Activated T-helper 17 cell treated with anti-CD3 and anti-CD28 coated beads, Interleukin-2, amount 50 U/mL, for 72 hours (primary cell): ENCODE data around the gene ANXA11. TPM values are rescaled to one million over a fixed set of nuclear protein-coding genes. Genes with fewer than 3 reads are reported as not detected.
"Not testable (repeated sequence)": the region's sequence is repeated elsewhere in the genome, so short reads cannot be mapped to it uniquely, and the experiment has no call there.

Source experiments
- ATAC-seq: fragments of 150-1000 bp; cut with Tn5 transposase; replicated peaks from 2 replicates; pipeline ENCODE4 v1.10.0; 2021; ENCODE audit warnings: mild to moderate bottlenecking, moderate library complexity
- H3K27ac Mint-ChIP-seq: one replicate; pipeline ENCODE4 v1.8.0; 2022; ENCODE audit warnings: mixed read lengths
- H3K27me3 Mint-ChIP-seq: one replicate; pipeline ENCODE4 v1.8.0; 2022; ENCODE audit warnings: mixed read lengths
- H3K36me3 Mint-ChIP-seq: one replicate; pipeline ENCODE4 v1.8.0; 2022; ENCODE audit warnings: low read depth, mild to moderate bottlenecking, mixed read lengths
- H3K4me1 Mint-ChIP-seq: one replicate; pipeline ENCODE4 v1.8.0; 2022; ENCODE audit warnings: mixed read lengths
- H3K4me3 Mint-ChIP-seq: one replicate; pipeline ENCODE4 v1.8.0; 2022; ENCODE audit warnings: mild to moderate bottlenecking, mixed read lengths
- H3K9me3 Mint-ChIP-seq: one replicate; pipeline ENCODE4 v1.8.0; 2022; ENCODE audit warnings: mixed read lengths
- total RNA-seq, 2 donors: library from RNA; stranded (reverse); gene quantifications; one replicate each; pipeline ENCODE4 v1.2.3, GENCODE V29; 2022

ANXA11 gene
- total RNA-seq, 2 donors from 2014 or later, result 184 to 275 TPM

DNA sequence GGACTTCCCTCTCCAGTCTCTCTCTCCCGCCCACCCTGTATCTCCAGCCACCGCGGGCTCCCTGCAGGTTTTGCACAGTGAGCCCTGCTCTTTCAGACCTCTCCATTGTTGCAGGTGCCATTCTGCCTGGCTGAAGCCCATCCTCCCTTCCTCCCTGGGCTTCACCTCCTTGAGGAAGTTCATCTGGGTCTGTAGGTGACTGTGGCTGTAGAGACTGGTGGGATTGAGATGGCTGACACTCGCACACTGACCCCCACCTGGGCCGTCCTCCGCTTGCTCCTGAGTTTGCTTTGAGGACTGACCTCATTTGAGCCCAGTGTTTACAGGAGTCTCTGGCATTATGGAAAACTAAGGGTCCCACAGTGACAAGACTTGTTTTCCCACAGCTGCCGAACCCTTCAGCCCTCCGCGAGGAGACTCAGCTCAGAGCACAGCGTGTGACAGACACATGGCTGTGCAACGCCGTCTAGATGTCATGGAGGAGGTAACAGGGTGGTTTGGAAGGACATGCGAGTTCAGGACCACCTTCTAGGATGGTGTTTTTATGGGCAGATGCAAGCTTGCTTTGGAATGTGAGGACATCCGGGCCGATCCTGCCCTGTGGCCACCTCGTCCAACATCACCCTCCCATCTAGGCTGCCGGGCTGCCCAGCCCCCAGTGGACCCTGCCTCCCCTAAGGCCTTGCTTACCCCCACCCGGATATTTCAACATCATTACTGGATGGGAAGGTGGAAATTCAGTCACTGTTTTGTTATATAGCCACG, 63.5 kb downstream of the ANXA11 start:
- Mint-ChIP-seq H3K4me3 (no peak overlapping the region), H3K4me1 (peaks cover 18% of the 10 kb centered on the region), H3K9me3 (no peaks in the 10 kb centered on the region), H3K27ac (no peak overlapping the region), H3K36me3 (peaks cover 5% of the 10 kb centered on the region), H3K27me3 (peaks cover 21% of the 10 kb centered on the region)
- no peak for ATAC-seq

- Mint-ChIP-seq H3K4me1 (peaks cover 13% of the 10 kb centered on the region), H3K4me3 (no peak overlapping the region), H3K27me3 (peaks cover 21% of the 10 kb centered on the region), H3K36me3 (peaks cover 5% of the 10 kb centered on the region), H3K9me3 (no peaks in the 10 kb centered on the region), H3K27ac (no peak overlapping the region)
- no peak for ATAC-seq
These were observed 65.1 kb downstream of the ANXA11 start for GRCh38 chr10:80140251-80140650.

GRCh38 chr10:80139265-80139664, 66.1 kb downstream of the ANXA11 start:
- Mint-ChIP-seq H3K9me3 (no peaks in the 10 kb centered on the region), H3K4me3 (no peak overlapping the region), H3K4me1 (peaks cover 6% of the 10 kb centered on the region), H3K36me3 (no peaks in the 10 kb centered on the region), H3K27me3 (peaks cover 25% of the 10 kb centered on the region), H3K27ac (no peak overlapping the region)
- no peak for ATAC-seq

DNA sequence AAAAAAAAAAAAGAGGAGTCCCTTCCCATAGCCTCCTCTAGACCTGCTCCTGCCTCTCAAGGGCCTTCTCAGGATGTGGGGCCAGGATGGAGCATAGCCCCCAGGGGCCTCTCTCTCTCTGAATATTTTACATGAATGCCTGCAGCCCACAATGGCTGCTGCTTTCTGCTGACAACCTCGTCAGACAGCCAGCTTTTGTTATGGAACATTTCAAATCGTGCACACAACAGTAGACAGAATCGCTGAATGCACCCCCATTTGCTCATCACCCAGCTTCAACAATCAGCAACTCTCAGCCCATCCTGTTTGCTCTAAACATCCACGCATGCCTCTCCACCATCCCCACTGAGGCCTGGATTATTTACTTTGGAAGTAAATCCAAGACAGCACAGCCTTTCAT, 67.4 kb downstream of the ANXA11 start:
- no peaks in the 10 kb centered on the region for H3K9me3 Mint-ChIP-seq
- ATAC-seq, result no peak

DNA sequence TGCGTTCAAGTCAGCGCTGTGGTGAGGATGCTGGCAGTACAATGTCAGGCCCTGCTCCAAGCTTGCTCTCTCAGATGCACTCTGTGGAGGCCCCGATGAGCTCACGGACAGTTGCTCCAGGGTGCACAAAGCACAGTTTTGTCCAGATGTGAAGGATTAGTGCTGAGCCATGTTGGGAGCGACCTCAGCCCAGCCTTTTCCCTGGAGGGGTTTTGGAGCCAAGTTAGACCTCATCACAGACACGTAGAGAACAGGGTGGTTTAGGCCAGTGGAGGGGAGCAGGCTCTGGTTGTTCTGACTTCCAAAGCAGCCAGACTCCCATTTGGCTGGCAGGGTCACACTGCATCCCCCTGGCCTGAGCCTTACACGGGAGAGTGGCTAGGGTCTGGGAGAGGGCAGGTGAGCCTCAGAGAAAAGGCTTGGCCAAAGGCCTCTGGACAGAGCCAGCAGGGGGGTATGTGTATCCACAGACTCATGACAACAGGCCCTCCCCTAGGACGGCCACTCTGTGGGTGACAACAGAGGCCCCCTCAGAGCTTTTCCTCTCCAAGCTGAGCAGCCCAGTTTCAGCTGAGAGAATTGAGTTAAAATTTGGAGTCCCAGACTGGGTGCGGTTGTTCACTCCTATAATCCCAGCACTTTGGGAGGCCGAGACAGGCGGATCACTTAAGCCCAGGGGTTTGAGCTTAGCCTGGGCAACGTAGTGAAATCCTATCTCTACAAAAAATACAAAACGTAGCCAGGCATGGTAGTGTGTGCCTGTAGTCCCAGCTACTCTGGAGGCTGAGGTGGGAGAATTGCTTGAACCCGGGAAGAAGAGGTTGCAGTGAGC, 68.1 kb downstream of the ANXA11 start:
- Mint-ChIP-seq H3K4me1 (peaks cover 6% of the 10 kb centered on the region), H3K4me3 (no peak overlapping the region)
- no peak for ATAC-seq

More for the DNA sequence above, 67.4 kb downstream of the ANXA11 start:
- H3K4me1 Mint-ChIP-seq, result peaks cover 3% of the 10 kb centered on the region
- H3K27ac Mint-ChIP-seq, result no peak overlapping the region
- no peak overlapping the region for H3K4me3 Mint-ChIP-seq
- H3K27me3 Mint-ChIP-seq, result peaks cover 32% of the 10 kb centered on the region
- H3K36me3 Mint-ChIP-seq, result no peaks in the 10 kb centered on the region

DNA sequence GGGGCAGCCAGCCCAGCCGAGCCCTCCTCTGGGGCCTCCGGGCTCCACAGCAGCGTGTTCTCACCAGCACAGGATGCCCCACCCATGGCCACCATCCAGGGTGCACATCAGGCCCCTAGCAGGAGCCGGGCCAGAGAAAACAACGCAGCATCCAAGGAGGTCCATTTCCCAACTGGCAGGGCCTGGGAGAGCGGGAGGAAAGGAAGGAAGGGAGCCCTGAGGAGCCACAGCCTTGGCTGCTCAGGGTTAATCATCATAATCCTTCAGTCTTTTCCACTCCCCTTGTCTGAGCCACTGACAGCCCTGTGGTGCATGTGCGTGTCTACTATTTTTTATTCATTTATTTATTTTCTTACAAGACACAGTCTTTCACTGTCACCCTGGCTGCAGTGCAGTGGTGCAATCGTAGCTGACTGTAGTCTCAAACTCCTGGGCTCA, 69.2 kb downstream of the ANXA11 start:
- peaks cover 6% of the 10 kb centered on the region for H3K4me1 Mint-ChIP-seq
- H3K36me3 Mint-ChIP-seq, result no peaks in the 10 kb centered on the region
- H3K9me3 Mint-ChIP-seq, result no peaks in the 10 kb centered on the region
- H3K4me3 Mint-ChIP-seq, result no peak overlapping the region
- no peak for ATAC-seq
- peaks cover 37% of the 10 kb centered on the region for H3K27me3 Mint-ChIP-seq
- H3K27ac Mint-ChIP-seq, result no peak overlapping the region

More for the DNA sequence above, 68.1 kb downstream of the ANXA11 start:
- Mint-ChIP-seq H3K36me3 (no peaks in the 10 kb centered on the region), H3K27ac (no peak overlapping the region), H3K9me3 (no peaks in the 10 kb centered on the region), H3K27me3 (peaks cover 34% of the 10 kb centered on the region)

DNA sequence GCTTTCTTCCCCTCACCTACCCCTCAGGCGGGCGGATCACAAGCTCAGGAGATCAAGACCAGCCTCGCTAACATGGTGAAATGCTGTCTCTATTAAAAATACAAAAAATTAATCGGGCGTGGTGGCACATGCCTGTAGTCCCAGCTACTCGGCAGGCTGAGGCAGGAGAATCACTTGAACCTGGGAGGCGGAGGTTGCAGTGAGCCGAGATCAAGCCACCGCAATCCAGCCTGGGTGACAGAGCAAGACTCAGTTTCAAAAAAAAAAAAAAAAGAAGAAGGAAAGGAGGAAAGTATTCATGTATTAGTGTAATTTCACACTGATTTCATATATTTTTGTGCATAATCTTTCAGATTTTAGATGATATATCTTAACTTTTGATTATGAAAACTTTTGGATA, 71.7 kb downstream of the ANXA11 start:
- peaks cover 26% of the 10 kb centered on the region for H3K27me3 Mint-ChIP-seq
- H3K4me1 Mint-ChIP-seq, H3K4me3 Mint-ChIP-seq, H3K27ac Mint-ChIP-seq, H3K36me3 Mint-ChIP-seq, ATAC-seq, H3K9me3 Mint-ChIP-seq: not testable (repeated sequence)

GRCh38 chr10:80133206-80133605, 72.1 kb downstream of the ANXA11 start:
- no peak for ATAC-seq
- Mint-ChIP-seq H3K27me3 (peaks cover 24% of the 10 kb centered on the region), H3K36me3 (no peaks in the 10 kb centered on the region), H3K9me3 (no peaks in the 10 kb centered on the region), H3K4me1 (peaks cover 6% of the 10 kb centered on the region), H3K27ac (no peak overlapping the region), H3K4me3 (peak overlapping the region; percentile 3)

DNA sequence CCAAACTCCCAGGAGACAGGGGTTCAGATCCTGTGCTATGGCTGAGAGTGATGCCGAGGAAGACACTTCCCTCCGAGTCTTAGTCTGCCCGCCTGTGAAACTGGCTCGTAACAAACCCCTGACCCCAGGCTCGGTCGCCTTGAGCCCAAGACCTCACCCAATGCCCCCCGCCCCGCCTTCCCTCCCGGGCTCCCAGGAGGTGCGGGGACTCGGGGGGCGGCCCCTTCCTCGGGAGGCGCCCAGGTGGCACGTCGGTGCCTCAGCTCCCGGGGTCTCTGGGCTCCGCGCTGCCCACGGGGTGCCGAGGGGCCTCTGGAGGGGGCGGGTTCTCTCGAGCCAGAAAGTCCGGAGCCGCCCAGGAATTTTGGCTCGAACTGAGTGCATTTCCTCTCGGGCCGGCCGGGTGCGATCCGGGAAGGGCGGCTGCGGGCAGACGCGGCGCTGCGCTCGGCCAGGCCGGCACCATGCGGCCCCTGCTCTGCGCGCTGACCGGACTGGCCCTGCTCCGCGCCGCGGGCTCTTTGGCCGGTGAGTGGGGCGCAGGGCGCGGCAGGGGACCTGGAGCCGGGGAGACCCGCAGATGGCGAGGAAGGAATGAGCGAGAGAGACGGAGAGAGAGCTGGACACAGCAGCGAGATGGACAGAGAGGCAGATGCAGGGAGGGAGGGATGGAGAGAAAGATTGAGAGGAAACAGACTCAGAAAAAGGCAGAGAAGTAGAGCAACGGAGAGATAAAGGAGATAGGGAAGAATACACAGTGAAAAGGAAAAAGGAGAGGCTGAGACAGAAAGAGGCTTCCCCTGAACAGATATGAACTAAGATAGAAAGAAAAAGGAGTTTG, 72.8 kb downstream of the ANXA11 start, which contains the start of gene PLAC9:
Gene PLAC9, plus strand, starts transcription at position 432 of the 841 bp plus-strand sequence. Its CDS starts 33 bp downstream, at position 465.
- no peak for ATAC-seq
- Mint-ChIP-seq H3K4me1 (peaks cover 6% of the 10 kb centered on the region), H3K9me3 (no peaks in the 10 kb centered on the region), H3K4me3 (peak within 1 kb of the TSS; percentile 3), H3K36me3 (no peaks in the 10 kb centered on the region), H3K27ac (no peak within 1 kb of the TSS), H3K27me3 (peaks cover 22% of the 10 kb centered on the region)

DNA sequence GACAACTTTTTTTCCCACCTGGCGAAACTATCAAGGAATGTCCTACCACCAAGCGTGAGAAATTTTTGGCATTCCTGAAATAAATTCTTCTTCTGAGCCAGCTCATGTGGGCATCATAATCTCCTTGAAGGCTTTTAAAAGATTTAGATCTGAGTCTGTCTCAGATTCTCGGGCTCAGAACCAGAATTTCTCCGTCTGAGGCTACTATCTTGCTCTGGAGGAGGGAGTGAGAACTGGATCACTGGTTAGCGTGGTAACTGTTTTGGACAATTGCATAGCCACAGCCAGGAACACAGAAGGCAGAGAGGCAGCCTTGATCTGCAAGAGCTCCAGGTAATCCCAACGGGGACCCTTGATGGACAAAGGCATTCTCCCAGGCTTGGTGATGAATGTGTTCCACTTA, 73.8 kb downstream of the ANXA11 start:
- Mint-ChIP-seq H3K4me1 (peaks cover 6% of the 10 kb centered on the region), H3K27ac (no peak overlapping the region), H3K27me3 (peaks cover 22% of the 10 kb centered on the region), H3K36me3 (no peaks in the 10 kb centered on the region), H3K9me3 (no peaks in the 10 kb centered on the region), H3K4me3 (no peak overlapping the region)
- ATAC-seq, result no peak

DNA sequence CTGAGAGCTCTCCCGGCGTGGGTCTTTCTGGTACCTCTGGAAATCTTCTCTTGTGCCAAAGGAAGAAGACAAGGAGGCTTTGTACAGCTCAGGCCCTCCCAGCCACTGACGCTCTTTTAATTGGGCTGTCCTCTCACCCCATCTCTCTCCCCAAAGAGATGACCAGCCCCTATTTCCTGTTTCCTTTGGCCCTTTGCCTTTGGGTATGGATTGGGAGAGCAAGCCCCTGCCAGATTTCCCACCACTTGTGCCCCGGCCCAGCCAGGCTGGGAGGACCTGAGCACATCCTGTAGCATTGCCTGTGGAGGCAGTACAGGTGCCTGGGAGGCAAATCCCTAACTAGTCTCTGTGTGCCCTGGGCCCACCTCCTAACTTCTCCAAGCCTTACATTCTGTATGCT, 78.5 kb downstream of the ANXA11 start:
- H3K27ac Mint-ChIP-seq, result peak overlapping the region; percentile 11
- no peaks in the 10 kb centered on the region for H3K9me3 Mint-ChIP-seq
- ATAC-seq, result no peak
- H3K4me1 Mint-ChIP-seq, result no peaks in the 10 kb centered on the region
- no peak overlapping the region for H3K4me3 Mint-ChIP-seq
- H3K27me3 Mint-ChIP-seq, result peaks cover 8% of the 10 kb centered on the region
- H3K36me3 Mint-ChIP-seq, result no peaks in the 10 kb centered on the region

DNA sequence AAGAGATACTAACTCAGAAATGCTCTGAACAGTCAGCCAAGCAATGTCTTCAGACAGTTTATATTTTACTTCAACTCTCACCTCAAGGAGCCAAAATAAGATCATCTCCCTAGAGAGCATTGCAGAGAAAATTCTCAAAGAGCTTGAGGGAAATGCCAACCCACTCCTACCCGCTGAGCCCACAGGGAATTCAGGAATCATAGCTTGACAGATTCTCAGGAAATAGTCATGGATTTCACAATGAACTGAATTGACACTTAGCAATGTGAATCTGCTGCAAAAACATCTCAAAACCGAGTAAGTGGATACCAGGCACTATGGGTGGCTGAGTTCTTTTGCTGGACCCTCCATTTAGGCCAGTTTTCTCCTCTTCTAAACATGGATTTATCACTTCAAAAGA, 82.6 kb downstream of the ANXA11 start:
- ATAC-seq, result no peak
- Mint-ChIP-seq H3K27me3 (peaks cover 16% of the 10 kb centered on the region), H3K4me1 (no peaks in the 10 kb centered on the region), H3K27ac (no peak overlapping the region), H3K4me3 (no peak overlapping the region), H3K9me3 (no peaks in the 10 kb centered on the region), H3K36me3 (no peaks in the 10 kb centered on the region)

- no peak overlapping the region for H3K27ac Mint-ChIP-seq
- H3K27me3 Mint-ChIP-seq, result peaks cover 16% of the 10 kb centered on the region
- H3K4me3 Mint-ChIP-seq, result no peak overlapping the region
- H3K9me3 Mint-ChIP-seq, result no peaks in the 10 kb centered on the region
- H3K4me1 Mint-ChIP-seq, result no peaks in the 10 kb centered on the region
- no peaks in the 10 kb centered on the region for H3K36me3 Mint-ChIP-seq
- no peak for ATAC-seq
These were observed 83.1 kb downstream of the ANXA11 start for GRCh38 chr10:80122110-80122710.

DNA sequence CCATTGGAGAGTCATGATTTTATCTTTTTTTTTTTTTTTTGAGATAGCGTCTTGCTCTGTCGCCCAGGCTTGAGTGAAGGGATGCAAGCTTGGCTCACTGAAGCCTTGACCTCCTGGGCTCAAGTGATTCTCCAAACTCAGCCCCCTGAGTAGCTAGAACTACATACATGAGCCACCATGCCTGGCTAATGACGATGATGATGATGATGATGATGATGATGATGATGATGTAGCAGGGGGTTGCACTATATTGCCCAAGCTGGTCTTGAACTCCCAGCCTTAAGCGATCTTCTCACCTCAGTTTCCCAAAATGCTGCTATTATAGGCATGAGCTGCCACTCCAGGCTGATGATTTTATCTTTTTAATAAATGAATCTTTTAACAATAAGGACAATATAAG, 86.7 kb downstream of the ANXA11 start:
- Mint-ChIP-seq H3K27ac (no peak overlapping the region), H3K4me1 (no peaks in the 10 kb centered on the region), H3K36me3 (no peaks in the 10 kb centered on the region), H3K9me3 (no peaks in the 10 kb centered on the region), H3K27me3 (peaks cover 16% of the 10 kb centered on the region), H3K4me3 (no peak overlapping the region)
- ATAC-seq, result no peak
